ENCODE data around the gene LRMDA. TPM values are rescaled to one million over a fixed set of nuclear protein-coding genes. Genes with fewer than 3 reads are reported as not detected.

The LRMDA gene
- total RNA-seq (2014; rRNA removed; shearing (Covaris generic)), result 1.6 TPM in 1 of 2 replicates, not detected in the other

- DNase-seq (ENCODE audit: low read depth), result peak; percentile 34
Observed at GRCh38 chr10:75431180-75432111, at the start of gene LRMDA. Gene LRMDA (plus strand): TSS chr10:75431624.

GRCh38 chr10:75386128-75386527 lies 45.3 kb upstream of the LRMDA start:
- no peak for DNase-seq (ENCODE audit: low read depth)

- DNase-seq (ENCODE audit: low read depth), result no peak
Observed at GRCh38 chr10:75388082-75388481, 43.3 kb upstream of the LRMDA start.

- no peak for DNase-seq (ENCODE audit: low read depth)
Observed at GRCh38 chr10:75390178-75390577, 41.2 kb upstream of the LRMDA start.

DNA sequence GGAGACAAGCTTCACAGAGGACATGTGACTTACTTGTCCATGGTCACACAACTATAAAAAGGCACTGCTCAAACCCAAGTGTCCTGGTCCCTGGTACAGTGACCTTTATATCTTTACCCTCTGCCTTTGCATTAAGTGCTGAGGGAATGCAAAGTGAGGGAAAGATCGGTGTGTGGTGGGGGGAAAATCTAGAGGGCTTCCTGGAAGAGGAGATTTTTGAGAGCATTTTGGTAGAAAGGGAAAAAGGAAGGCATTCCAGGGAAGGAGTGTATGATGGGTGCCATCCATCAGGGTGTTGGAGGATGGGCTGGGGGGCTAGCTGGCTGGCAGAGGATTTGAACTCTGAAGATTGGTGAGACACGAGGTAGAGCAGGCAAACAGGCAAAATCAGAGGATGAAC lies 39.2 kb upstream of the LRMDA start:
- no peak for DNase-seq (ENCODE audit: low read depth)

DNA sequence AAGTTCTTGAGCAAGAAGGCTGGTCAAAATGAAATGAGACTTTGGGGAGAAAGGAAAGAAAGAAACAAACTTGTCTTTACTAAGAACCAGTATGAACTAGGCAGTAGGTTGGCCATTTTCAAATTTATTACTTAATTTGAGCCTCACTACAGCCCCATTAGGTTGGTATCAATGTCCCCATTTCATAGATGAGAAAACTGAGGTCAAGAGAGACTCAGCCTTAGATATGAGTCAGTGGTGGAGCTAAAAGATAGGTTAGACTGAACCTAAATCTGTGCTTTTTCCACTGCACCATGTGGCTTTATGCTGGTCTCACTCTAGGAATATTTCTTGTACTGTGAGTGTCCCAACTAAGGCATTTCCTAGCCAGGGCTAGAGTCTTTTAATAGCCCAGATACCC lies 38.7 kb upstream of the LRMDA start:
- DNase-seq (ENCODE audit: low read depth), result no peak

- DNase-seq (ENCODE audit: low read depth), result no peak
Observed at GRCh38 chr10:75394221-75394620, 37.2 kb upstream of the LRMDA start.

GRCh38 chr10:75395066-75395931 lies 36.1 kb upstream of the LRMDA start:
- peak; percentile 33 for DNase-seq (ENCODE audit: low read depth)

GRCh38 chr10:75395932-75396630 lies 35.3 kb upstream of the LRMDA start:
- DNase-seq (ENCODE audit: low read depth), result no peak

- no peak for DNase-seq (ENCODE audit: low read depth)
Observed at GRCh38 chr10:75396631-75397495, 34.6 kb upstream of the LRMDA start.

- no peak for DNase-seq (ENCODE audit: low read depth)
Observed at GRCh38 chr10:75397496-75398199, 33.8 kb upstream of the LRMDA start.

DNA sequence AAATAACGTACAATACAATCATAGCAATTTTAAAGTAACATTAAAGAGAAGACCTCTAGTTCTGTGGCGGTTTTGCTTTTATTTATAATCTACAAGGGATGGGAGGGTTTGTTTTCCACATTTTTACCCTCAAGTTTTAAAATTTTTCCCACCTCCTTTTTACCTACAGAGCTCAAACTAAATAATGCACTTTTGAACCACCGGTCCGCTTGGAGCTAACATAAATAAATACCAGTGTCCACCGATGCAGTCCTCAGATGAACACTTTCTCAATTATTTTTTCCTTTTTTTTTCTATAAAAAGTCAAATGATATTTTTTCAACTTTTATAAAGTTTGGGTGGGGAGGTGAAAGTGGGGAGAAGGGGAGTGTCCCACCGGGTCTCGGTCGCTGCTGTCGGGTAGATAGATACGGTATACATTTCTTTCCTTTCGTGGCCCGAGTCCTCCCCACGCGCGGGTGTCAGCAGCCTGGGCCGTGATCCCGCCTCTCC lies 33.2 kb upstream of the LRMDA start:
- no peak for DNase-seq (ENCODE audit: low read depth)

- DNase-seq (ENCODE audit: low read depth), result no peak
Observed at GRCh38 chr10:75398692-75399460, 32.5 kb upstream of the LRMDA start.

DNA sequence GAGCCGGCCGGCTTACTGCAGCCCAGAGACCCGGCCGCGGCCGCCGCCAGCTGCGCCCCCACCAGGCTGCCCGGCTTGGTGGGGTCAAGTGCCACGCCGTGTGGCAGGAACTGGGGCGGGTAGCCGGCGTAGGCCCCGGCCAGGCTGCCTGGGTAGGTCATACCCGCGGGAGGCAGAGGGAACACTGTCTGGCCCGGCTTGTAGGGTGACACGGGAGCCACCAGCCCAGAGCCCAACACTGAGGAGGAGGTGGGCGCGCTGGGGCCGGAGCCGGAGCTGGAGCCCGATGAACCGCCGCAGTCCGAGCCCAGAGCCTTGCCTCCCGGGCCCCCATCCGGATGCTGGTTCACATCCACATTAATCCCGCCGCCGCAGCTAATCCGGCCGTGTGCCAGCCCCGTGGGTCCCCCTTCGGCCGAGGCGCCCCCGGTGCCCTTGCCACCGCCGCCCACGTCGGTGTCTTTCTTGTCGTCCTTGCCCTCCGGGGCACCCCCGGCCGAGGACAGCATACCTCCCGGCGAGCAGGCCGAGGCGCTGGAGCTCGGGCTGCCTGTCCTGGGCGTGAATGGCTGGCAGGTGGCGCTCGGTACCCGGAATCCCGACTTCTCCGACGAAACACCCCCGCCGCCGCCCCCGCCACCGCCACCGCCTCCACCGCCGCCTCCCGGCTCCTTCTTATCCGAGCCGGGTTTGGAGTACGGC lies 31.8 kb upstream of the LRMDA start:
- peak; percentile 67 for DNase-seq (ENCODE audit: low read depth)

DNA sequence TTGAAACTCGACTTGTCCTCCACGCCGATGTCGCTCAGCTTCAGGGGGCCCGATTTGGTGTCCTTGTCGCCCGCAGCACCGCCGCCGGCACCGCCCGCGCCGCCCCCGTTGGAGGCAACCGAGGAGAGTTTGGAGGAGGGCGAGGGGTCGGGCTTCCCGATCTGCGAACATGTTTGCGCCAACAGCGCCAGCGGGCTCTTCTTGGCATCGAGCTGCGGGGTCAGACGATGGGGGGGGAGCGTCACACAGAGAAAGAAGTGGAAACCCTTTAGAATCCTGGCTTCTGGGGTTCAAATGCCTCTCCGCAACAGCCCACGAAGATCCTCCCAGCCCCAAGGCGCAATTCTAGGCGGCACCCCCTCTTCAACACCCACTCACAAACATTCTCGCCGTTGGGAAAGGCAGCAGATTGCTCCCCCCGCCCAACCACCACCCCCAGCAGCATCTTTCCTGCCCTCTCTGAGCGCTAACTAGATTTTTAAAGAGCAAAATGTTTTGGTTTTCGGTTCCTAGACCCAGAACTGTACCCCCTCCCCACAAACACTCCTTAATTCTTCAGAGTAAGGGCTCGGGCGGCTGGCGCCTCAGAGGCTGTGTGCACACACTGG lies 31.2 kb upstream of the LRMDA start:
- peak; percentile 37 for DNase-seq (ENCODE audit: low read depth)

DNA sequence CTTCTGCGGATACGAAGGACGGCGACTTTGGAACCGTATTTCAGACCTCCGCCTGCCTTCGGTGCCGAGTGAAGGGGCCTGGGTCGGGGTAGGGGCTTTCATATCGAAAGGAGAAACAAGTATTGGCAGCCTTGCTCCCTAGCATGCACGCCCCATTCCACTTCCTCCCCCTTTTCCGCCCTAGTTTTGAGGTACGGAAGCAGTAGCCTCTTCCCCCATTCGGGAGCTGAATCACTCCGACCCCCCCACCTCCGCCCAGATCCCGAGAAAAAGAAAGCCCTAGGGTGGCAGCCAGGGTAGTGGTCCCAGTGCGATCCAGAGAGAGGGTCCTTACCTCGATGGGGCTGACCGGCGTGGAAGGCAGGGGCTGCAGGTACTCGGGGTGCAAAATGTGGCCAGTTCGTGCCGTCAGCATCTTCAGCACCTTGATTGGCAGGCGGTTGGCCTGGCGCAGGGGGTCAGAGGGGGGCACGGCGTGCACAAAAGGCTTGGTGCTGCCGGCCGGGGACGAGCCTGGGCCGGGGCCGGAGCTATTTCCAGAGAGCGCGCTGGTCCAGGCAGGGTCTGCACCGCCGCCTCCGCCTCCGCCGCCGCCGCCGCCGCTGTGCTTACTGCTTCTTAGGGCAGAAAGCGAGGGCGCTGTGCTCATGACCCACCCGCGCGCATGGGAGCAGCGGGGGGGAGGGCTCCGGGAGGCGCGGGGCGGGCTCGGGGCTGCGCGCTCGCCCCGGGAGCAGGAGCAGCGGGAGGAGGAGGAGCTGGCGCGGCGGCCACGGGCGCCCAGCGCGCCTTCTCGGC lies 30.5 kb upstream of the LRMDA start:
- peak; percentile 65 for DNase-seq (ENCODE audit: low read depth)

All from Daoy (cell line).